Sigmoid colon (tissue), 3 donors: ENCODE results near the gene BOC.

Experiments
- POLR2A ChIP-seq, 2 donors: fragments of 450-650 bp; IDR thresholded peaks; one replicate each; pipeline ENCODE4 v1.6.1; 2016; ENCODE audit warnings: antibody characterized with exemption in 2 of 2, mild to moderate bottlenecking in 2 of 2, moderate library complexity in 2 of 2
- TF ChIP-seq, protein P1 (sequence below), 4 experiments: fragments of 450-650 bp in 3 of 4; fragments of 200-600 bp in 1 of 4; IDR thresholded peaks; one replicate each; pipeline ENCODE4 v1.5.1; 2016 to 2019; ENCODE audit warnings: antibody characterized with exemption in 4 of 4, mild to moderate bottlenecking in 3 of 4, moderate library complexity in 2 of 4

DNA sequence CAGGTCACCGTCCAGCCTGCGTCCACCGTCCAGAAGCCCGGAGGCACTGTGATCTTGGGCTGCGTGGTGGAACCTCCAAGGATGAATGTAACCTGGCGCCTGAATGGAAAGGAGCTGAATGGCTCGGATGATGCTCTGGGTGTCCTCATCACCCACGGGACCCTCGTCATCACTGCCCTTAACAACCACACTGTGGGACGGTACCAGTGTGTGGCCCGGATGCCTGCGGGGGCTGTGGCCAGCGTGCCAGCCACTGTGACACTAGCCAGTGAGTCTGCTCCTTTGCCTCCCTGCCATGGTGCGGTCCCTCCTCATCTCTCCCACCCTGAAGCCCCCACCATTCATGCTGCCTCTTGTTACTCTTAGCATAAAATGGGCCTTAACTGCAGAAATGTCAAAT lies 39.2 kb downstream of the BOC start:
- TF ChIP-seq, protein P1, sequence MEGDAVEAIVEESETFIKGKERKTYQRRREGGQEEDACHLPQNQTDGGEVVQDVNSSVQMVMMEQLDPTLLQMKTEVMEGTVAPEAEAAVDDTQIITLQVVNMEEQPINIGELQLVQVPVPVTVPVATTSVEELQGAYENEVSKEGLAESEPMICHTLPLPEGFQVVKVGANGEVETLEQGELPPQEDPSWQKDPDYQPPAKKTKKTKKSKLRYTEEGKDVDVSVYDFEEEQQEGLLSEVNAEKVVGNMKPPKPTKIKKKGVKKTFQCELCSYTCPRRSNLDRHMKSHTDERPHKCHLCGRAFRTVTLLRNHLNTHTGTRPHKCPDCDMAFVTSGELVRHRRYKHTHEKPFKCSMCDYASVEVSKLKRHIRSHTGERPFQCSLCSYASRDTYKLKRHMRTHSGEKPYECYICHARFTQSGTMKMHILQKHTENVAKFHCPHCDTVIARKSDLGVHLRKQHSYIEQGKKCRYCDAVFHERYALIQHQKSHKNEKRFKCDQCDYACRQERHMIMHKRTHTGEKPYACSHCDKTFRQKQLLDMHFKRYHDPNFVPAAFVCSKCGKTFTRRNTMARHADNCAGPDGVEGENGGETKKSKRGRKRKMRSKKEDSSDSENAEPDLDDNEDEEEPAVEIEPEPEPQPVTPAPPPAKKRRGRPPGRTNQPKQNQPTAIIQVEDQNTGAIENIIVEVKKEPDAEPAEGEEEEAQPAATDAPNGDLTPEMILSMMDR (IDR thresholded peaks at IDR 0.05), result no peak
- TF ChIP-seq POLR2A (IDR thresholded peaks at IDR 0.05), result no peak
